NT2/D1 (cell line): ENCODE results near the gene TUSC2.

Experiments used
- SUZ12 ChIP-seq: IDR thresholded peaks from 2 replicates; pipeline ENCODE4 v1.6.1; 2011; ENCODE audit not compliant: insufficient read length, insufficient read depth; ENCODE audit errors: extremely low read depth
- YY1 ChIP-seq: IDR thresholded peaks from 2 replicates; pipeline ENCODE4 v1.6.1; 2011; ENCODE audit not compliant: insufficient read length, insufficient read depth
- ZNF274 ChIP-seq: IDR thresholded peaks from 2 replicates; pipeline ENCODE4 v1.6.1; 2011; ENCODE audit warnings: mild to moderate bottlenecking, low read depth, low read length

GRCh38 chr3:50341996-50342650 is 14.1 kb upstream of the TUSC2 start:
- no peak for TF ChIP-seq YY1
- no peak for TF ChIP-seq ZNF274
- TF ChIP-seq SUZ12: no peak
